MM.1S (cell line): ENCODE results near the gene SCP2D1.

Experiments used
- CTCF ChIP-seq: fragments of 300-600 bp; sonication (generic); IDR thresholded peaks from 2 replicates; pipeline ENCODE4 v1.5.1; 2016; ENCODE audit warnings: antibody characterized with exemption, low read length, mixed read lengths
- EZH2 ChIP-seq: fragments of 300-600 bp; sonication (generic); optimal IDR thresholded peaks from 2 replicates; pipeline ENCODE3; 2017; ENCODE audit warnings: low read depth, mild to moderate bottlenecking, antibody characterized with exemption, low read length, mixed read lengths
- EZH2phosphoT487 ChIP-seq: fragments of 300-600 bp; sonication (generic); IDR thresholded peaks from 2 replicates; pipeline ENCODE4 v1.6.1; 2018; ENCODE audit warnings: antibody characterized with exemption, low read length

- TF ChIP-seq CTCF (no peak), EZH2phosphoT487 (no peak), EZH2 (no peak)
Observed at GRCh38 chr20:18783385-18783959, 30.1 kb upstream of the SCP2D1 start.
